Breast epithelium (tissue), 4 donors: ENCODE results near the gene ADAMTSL5. TPM values are rescaled to one million over a fixed set of nuclear protein-coding genes. Genes with fewer than 3 reads are reported as not detected.

ENCODE experiments used
- DNase-seq, 2 donors: peaks; one replicate each; pipeline ENCODE4 v3.0.0-alpha.2; 2019; ENCODE audit warnings: low spot score in 2 of 2
- H3K27ac ChIP-seq, 2 donors: fragments of 200-600 bp; sonication (generic) in 1 of 2; one replicate each; pipeline ENCODE4 v1.5.1; 2016 to 2019; ENCODE audit warnings: mild to moderate bottlenecking in 1 of 2
- H3K27me3 ChIP-seq, 2 donors: fragments of 200-600 bp; sonication (generic) in 1 of 2; one replicate each; pipeline versions ENCODE4 v1.5.1 to v1.6.0; 2017 to 2019; ENCODE audit warnings: control low read depth in 1 of 2, mild to moderate bottlenecking in 1 of 2
- H3K36me3 ChIP-seq: fragments of 200-600 bp; one replicate; pipeline ENCODE4 v1.5.1; 2019
- H3K4me1 ChIP-seq, 2 donors: fragments of 200-600 bp; sonication (generic); one replicate each; pipeline ENCODE4 v1.5.1; 2016 to 2019; ENCODE audit warnings: control low read depth in 1 of 2
- H3K4me3 ChIP-seq, 3 donors: fragments of 200-600 bp; sonication (generic); 1 replicate in 2 of 3; 2 replicates in 1 of 3; pipeline ENCODE4 v1.5.1; 2016 to 2019; ENCODE audit warnings: mild to moderate bottlenecking in 3 of 3, moderate library complexity in 2 of 3
- H3K9me3 ChIP-seq, 2 donors: fragments of 200-600 bp; sonication (generic) in 1 of 2; one replicate each; pipeline ENCODE4 v1.5.1; 2016 to 2019; ENCODE audit warnings: control low read depth in 1 of 2
- CTCF ChIP-seq, 3 donors: fragments of 450-650 bp; IDR thresholded peaks; one replicate each; pipeline ENCODE4 v1.5.1; 2016 to 2017; ENCODE audit warnings: antibody characterized with exemption in 3 of 3, mild to moderate bottlenecking in 3 of 3, moderate library complexity in 3 of 3
- POLR2A ChIP-seq: fragments of 450-650 bp; IDR thresholded peaks from one replicate; pipeline ENCODE4 v1.6.1; 2016; ENCODE audit warnings: antibody characterized with exemption, mild to moderate bottlenecking, moderate library complexity
- POLR2AphosphoS5 ChIP-seq, 3 donors: sonication (generic); formaldehyde crosslinking; IDR thresholded peaks; one replicate each; pipeline ENCODE4 v1.6.1; 2017; ENCODE audit warnings: antibody characterized with exemption in 3 of 3
- intact Hi-C: fragments of 100-400 bp; cut with DNase I; formaldehyde crosslinking; loops from one replicate; pipeline ENCODE4 v1.15.1; 2023; ENCODE audit warnings: low total_unique reads
- total RNA-seq, 3 donors: library from RNA; depleted of rRNA; stranded (reverse); fragments of >200 nt; gene quantifications; one replicate each; pipeline ENCODE4 v1.1.0, GENCODE V29; 2016

Gene ADAMTSL5, protein sequence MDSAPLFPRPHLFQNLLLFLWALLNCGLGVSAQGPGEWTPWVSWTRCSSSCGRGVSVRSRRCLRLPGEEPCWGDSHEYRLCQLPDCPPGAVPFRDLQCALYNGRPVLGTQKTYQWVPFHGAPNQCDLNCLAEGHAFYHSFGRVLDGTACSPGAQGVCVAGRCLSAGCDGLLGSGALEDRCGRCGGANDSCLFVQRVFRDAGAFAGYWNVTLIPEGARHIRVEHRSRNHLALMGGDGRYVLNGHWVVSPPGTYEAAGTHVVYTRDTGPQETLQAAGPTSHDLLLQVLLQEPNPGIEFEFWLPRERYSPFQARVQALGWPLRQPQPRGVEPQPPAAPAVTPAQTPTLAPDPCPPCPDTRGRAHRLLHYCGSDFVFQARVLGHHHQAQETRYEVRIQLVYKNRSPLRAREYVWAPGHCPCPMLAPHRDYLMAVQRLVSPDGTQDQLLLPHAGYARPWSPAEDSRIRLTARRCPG
- 1 to 10 TPM; 1.3 to 3.5 (median 2.1) TPM for total RNA-seq

GRCh38 chr19:1512671-1513498, at the start of gene ADAMTSL5:
Gene ADAMTSL5 (minus strand): TSS chr19:1513019. CDS start chr19:1510943, 2,076 bp downstream.
- peaks cover 0 to 6% of the 10 kb centered on the region in 2 donors for H3K9me3 ChIP-seq
- TF ChIP-seq POLR2A = no peak
- no peak for TF ChIP-seq POLR2AphosphoS5 (IDR thresholded peaks at IDR 0.05)
- no peak for TF ChIP-seq CTCF (IDR thresholded peaks at IDR 0.05)
- peak within 1 kb of the TSS; percentile 57 to 77 for H3K27ac ChIP-seq
- no peaks in the 10 kb centered on the region for H3K4me1 ChIP-seq
- H3K27me3 ChIP-seq = peaks cover 6 to 10% of the 10 kb centered on the region in 2 donors
- DNase-seq = no peak
- intact Hi-C loops = no loop called here
- no peaks in the 10 kb centered on the region for H3K36me3 ChIP-seq
- peak within 1 kb of the TSS; percentile 55 to 77 (median 59) for H3K4me3 ChIP-seq

DNA sequence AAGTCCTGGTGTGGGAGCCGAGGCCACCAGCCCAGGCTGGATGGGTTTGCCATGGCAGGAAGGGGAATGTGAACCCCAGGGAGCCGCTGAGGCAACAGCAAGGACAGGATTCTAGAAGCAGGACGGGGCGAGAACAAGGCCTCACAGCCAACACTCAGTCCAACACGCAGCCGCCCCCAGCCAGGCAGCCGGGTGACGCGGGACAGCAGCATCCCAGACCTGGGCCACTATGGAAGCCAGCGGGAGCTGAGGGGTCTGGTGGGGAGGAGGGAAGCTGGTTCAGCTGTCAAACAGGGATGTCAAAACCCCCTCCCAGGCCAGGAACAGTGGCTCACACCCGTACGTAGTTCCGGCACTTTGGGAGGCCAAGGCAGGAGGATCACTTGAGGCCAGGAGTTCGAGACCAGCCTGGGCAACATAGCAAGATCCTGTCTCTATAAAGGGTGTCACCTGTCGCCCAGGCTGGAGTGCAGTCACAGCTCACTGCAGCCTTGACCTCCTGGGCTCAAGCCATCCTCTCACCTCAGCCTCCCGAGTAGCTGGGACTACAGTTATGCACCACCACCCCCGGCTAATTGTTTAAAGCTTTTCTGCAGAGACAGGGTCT, 48.5 kb upstream of the ADAMTSL5 start:
- TF ChIP-seq POLR2A (no peak), POLR2AphosphoS5 (IDR thresholded peaks at IDR 0.05) (no peak), CTCF (IDR thresholded peaks at IDR 0.05) (no peak)
- Histone ChIP-seq H3K36me3 (no peaks in the 10 kb centered on the region), H3K9me3 (no peaks in the 10 kb centered on the region), H3K4me3 (no peak overlapping the region), H3K27ac (no peak overlapping the region), H3K4me1 (no peaks in the 10 kb centered on the region), H3K27me3 (no peaks in the 10 kb centered on the region)
- no peak for DNase-seq
- intact Hi-C loops = no loop called here

GRCh38 chr19:1560286-1560882, 47.6 kb upstream of the ADAMTSL5 start:
- TF ChIP-seq CTCF (IDR thresholded peaks at IDR 0.05) (no peak), POLR2A (no peak), POLR2AphosphoS5 (IDR thresholded peaks at IDR 0.05) (no peak)
- no peak for DNase-seq
- Histone ChIP-seq H3K27me3 (no peaks in the 10 kb centered on the region), H3K27ac (no peak overlapping the region), H3K4me1 (no peaks in the 10 kb centered on the region), H3K4me3 (no peak overlapping the region), H3K9me3 (no peaks in the 10 kb centered on the region), H3K36me3 (no peaks in the 10 kb centered on the region)
- intact Hi-C loops = no loop called here

DNA sequence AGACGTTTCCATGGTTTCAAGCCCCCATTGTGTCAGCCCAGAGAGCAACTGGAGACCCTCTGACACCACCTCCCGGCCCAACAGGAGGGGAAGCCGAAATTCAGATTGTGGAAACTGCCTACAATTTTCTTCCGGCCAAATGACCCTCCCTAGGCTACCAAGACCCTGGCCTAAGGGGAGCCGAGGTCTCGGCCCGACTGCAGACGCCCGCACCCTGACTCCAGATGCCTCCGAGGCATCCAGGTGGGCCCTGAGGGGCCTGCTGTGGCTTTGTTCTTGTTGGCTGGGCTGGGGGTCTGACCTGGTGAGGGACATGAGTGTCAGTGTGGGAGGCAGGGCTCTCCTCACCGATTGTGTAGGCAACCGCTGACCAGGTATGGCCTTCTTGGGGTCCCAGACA, 45.7 kb upstream of the ADAMTSL5 start:
- H3K27me3 ChIP-seq = no peaks in the 10 kb centered on the region
- H3K9me3 ChIP-seq = no peaks in the 10 kb centered on the region
- no peaks in the 10 kb centered on the region for H3K4me1 ChIP-seq
- H3K27ac ChIP-seq = no peak overlapping the region
- intact Hi-C loops = no loop called here
- H3K36me3 ChIP-seq = no peaks in the 10 kb centered on the region
- TF ChIP-seq POLR2AphosphoS5 (IDR thresholded peaks at IDR 0.05) (no peak), POLR2A (no peak), CTCF (IDR thresholded peaks at IDR 0.05) (no peak)
- no peak overlapping the region for H3K4me3 ChIP-seq
- no peak for DNase-seq
